ENCODE data around the gene ARRDC3.

ARRDC3 gene

DNA sequence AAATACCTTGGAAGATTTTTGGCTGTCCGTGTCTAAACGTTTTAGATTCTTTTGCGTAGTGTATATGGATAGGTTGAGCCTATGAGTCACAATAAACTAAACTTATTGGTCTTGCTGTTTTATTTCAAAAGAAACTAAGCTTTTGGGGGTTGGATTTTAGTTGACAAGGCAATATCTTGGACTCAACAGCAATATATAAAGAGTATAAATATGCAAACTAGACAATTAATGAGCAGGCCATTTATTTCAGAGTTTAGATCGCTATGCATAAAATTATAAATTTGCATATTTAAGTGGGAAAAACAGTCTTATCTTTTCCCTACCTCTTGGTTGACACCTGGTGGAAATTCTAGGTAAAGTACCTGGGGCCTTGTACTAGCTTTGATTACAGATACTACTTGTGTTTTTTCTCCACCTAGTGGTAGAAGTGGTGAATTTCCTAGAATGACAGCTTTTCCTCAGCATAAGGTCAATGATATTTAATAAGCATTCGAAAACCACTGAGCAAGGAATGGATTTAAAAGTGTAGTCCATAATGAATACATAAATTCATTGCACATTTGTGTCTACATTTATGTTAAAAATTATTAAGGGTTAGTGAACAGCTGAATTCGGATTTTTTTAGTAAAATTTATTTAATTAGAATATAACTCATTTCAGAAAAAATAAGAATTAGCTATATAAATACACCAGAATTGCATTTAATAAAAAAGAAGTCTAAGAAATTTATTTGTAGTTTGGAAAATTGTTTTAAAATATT is 1.7 kb upstream of the ARRDC3 start:
- peak; percentile 93 for DNase-seq

- DNase-seq, result peak; percentile 24
These were observed 811 bp upstream of the ARRDC3 start for GRCh38 chr5:91383956-91384300.

DNA sequence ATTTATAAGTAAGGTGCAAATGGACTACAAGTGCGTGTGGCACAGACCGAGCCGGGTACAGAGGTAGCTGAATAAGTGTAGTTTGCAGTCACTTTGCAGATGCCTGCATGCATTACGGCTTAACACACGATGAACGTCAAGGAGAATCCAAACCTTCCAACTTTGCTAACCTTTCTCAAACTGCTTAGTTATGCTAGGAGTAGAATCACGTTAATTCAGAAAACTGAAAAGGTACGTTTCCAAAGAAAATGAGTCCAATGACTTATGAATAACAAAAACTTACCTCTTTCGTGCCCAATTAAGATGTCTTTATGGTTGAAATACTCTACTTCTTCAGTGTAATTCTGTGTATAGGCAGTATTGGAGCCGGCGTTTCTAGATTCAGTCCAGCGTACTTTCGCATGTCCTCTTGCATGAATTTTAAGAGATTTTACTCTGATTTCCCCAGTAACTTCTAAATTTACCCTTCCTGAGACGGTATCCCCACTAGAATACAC is 539 bp downstream of the ARRDC3 start:
- peak; percentile 46 for DNase-seq

GRCh38 chr5:91381774-91382359 is 1.2 kb downstream of the ARRDC3 start:
- DNase-seq, result peak; percentile 87

DNA sequence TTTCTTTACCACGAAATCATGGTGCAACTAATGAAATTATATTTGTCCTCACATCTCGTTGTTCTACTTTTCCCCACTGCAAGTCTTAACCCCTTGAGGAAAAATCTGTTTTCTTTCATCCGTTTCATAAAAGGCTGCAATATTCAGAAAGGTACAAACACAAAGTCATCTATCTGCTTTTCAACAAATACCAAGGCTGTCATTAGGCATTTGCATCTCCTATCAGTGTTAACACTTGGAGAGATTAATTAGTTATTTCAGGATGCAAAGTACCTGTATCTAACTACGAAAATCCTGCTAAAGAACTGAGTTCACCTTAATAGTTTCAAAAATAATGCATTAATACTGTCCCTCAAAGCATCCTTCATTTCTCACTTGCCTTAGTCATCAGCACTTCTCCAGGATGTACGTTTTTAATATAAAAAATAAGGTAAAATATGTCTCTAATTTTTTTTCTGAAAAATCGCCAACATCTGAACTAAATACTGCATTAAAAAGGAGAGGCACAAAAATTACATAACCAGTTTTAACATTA is 1.8 kb downstream of the ARRDC3 start:
- no peak for DNase-seq

DNA sequence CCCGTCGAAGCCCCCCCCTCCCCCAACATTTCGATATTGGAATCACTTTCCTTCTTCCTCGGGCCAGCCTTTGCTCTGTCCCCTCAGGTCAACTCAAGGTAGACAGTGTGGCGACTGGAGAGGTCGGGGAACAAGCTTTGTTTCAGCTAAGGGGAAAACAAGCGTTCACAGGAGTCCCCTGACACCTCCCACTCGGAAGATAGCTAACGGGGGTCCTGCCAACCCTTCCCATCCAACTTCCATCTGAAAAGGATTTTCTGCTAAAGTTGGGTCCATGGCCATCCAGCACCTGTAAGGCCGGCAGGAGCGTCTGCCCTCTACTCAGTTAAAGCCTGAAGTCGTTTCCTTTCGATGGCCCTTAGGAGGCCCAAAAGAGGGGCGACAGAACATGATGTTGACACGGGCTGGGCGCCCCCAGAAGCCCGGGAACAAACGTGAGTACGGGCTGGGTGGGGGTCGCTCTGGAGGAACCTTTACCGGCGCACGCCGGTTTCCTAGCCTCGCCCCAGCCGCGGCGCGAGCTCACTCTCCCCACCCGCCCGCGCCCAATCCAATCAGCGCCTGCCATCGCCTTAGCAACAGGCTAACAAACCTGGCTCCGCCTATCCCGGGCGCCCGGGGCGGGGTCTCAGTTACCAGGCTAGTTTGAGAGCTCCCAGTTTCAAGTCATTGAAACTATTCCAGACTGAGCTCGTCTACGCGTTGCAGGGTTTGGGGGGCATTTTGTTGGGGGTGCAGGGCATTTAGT is 2.5 kb downstream of the ARRDC3 start:
- peak; percentile 97 for DNase-seq

DNA sequence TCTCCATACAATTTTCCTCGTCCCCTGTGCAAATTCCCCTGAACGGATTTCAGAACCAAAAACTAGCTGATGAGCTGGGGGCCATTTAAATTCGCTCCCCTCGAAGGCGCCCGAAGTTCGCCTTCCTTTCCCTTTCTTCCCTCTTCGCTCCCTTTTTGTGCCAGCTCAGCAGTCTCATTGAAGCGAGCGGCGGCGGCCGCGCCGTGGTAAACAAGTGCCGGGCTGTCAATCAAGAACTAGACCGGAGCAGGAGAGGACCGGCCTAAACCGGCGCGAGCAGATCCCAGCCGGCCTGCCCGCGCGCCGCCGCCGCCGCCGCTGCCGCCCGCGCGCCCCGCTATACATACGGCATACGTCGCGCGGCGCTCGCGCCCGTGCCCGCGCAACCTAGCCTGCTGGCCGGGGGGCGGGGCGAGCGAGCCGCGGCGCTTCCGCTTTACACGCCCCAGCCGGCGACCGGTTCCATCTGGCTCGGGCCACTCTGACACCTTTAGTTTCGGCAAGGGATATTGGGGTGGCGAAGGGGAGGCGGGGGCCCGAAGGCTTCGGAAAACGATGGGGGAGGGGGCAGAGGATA is 3.1 kb downstream of the ARRDC3 start:
- DNase-seq, result peak; percentile 95

DNA sequence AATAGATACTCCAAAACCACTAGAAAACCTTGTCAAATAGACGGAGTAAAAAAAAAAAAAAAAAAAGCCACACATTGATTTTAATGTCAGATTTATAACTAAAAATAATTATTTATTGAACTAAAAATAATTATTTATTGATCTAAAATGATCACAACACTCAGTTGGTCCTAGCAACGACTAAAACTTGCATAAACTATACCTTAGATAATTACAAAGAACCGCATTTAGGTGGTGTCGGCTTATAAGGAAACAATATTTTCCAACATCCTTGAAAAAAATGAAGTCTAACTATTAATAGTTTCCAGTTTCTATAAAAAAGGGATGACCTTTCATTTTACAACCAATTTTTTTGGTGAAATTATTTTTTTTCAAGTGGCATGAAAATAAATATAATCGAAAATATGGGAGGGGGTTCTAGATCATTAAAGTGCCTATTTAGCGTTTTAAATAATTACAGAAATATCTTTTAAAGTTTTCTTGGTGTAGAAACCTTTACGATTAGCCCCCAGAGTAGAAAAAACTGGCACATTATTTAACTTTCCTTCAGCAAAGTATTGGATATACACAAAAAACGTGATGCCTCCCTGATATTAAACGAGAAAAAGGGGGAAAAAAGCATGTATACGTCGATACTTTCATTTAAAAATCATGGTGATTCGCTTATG is 3.7 kb downstream of the ARRDC3 start:
- DNase-seq, result no peak

DNA sequence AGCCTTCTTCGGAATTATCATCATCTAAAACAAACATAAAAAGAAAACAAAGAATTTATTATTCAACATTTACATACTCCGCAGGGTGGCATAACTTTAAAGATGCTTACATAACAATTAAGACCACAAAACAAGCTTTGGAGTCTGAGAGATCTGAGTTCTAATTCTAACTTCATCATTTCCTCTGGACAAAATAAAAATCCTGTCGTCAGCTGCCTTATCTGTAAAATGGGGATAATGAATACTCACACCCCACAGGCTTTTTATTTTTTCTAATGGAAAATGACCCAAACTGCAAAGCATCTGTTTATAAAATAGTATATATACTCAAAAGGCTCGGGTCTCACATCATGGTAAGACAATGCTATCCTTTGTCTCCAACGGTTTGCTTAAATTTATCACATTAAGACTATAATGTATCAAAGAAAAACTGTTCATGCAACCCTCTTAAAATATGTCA is 4.3 kb downstream of the ARRDC3 start:
- no peak for DNase-seq

DNA sequence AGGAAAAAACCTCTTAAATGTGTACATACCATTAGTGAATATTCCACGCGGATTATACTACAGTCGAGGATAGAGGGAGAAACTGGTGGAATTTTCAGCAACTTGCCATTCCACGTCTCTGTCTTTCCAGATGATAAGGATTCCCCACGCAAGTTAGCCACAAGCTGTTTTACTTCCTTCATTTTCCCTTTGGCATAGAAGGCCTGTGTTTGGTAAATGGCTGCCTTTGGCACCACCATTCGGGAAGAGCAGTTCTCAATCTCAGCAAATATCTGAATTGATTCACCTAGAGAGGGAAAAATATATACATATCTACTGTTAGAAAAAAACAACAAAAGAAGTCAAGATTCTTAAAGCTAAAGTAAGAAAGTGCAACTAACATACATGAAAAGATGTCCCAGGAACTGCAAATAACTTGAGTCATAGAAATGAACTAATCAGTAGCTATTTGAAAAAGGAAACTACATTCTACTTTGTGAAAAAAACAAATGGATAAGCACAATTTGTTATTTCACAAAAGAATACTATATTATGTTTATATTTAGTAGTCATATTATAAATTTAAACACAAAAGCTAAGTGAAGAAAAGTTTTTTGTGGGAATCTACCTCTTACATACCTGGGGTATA is 8.1 kb downstream of the ARRDC3 start:
- DNase-seq, result no peak

DNA sequence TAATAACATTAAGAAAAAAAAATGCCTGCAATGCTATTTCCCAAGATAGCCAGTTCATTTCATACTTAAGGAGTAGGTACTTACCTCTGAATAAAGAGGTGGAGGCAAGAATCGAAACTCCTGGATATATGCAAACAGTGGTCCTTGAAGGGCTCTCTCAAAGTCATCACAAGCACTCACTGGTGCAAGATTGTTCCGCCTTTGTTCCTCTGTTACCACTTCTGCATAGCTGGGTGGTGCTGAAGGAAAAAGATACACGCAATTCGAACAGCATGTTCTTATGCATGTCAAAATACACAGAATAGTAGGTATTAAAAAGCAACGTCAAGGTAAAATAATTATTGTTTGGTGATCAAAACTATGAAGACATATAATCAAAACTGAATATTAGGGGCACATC is 9.5 kb downstream of the ARRDC3 start:
- no peak for DNase-seq

DNA sequence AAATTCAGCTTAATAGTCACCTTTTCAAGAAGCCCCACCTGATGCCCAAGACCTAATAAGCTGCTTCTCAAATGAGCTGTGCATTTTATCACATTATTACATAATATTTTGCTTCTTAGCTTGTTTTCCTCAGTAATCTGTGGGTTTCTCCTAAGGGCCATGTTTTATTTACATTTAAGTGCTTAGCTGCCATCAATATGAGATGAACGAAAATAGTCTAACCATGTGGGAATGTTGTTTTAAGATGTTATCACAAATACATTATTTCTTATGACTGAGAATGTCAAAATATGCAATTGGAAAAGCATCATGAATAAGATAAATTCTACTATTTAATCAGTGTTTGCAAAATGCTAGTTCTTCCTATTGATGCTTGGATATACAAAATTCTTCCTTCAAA is 10.1 kb downstream of the ARRDC3 start:
- no peak for DNase-seq

DNA sequence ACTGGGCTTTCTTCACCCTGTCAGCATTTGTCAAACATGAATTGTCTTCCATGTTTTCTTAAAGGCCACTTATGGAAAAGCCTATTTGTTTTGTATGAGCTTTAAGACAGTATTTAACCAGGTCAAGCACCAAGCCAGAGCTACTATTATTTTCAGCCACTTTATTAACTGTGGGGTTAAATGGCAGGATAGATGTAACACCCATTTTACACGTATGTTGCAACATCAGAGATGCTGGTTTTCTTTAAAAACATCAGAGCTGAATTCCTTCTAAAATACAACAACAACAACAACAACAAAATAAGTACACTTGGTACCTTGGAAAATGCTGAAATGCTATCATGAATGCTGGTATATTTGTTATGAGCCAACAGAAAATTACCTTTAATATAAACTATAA is 13.6 kb downstream of the ARRDC3 start:
- no peak for DNase-seq

GRCh38 chr5:91367908-91368648 is 15.0 kb downstream of the ARRDC3 start:
- DNase-seq, result no peak

GRCh38 chr5:91367344-91367743 is 15.8 kb downstream of the ARRDC3 start:
- DNase-seq, result no peak

DNA sequence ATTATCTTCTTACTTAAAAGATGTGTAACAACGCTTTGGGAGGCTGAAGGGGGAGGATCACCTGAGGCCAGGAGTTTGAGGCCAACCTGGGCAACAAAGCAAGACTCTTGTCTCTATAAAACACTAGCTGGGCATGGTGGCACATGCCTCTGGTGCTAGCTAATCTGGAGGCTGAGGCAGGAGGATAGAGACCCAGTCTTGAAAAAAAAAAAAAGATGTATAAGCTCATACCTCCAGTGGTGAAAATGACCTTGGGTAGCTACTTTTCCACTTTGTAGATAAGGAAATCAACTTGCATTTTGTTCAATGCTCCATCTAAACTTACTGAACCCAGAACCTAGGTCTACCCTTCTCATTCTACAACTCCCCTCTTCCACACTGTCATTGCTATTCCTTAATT is 16.6 kb downstream of the ARRDC3 start:
- DNase-seq, result no peak

DNA sequence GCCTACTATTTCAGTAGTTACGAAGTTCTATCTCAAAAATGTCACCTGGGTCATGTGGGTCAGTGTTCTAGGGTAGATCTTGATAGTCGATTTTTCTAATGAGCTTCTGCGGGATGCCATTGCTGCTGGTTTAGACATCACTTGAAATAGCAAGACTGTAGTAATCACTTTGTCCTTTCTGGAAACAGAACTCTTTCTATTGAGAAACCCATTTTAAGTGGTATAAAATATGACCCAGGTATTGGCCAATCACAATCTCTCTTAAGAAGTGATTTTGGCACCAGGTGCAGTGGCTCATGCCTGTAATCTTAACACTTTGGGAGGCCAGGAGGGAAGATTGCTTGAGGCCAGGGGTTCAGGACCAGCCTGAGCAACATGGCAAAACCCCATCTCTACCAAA is 17.6 kb downstream of the ARRDC3 start:
- no peak for DNase-seq

DNA sequence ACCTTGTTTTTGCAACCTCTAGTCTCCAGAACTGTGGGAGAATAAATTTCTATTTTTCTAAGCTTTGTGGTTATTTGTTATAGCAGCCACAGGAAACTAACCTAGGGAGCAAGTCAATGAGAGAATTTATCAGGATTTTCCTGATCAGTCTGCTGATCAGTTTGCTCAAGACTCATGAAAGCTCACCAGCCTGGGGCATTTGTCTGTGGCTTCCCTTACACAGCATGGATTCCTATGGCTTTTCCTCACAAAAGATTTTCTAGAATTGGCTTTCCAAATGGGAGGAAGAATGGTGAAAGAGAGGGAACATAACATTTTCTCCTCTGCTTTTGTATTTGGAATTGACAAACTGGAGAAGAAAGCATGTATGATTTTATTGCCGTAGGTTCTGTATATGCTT is 20.2 kb downstream of the ARRDC3 start:
- no peak for DNase-seq

DNA sequence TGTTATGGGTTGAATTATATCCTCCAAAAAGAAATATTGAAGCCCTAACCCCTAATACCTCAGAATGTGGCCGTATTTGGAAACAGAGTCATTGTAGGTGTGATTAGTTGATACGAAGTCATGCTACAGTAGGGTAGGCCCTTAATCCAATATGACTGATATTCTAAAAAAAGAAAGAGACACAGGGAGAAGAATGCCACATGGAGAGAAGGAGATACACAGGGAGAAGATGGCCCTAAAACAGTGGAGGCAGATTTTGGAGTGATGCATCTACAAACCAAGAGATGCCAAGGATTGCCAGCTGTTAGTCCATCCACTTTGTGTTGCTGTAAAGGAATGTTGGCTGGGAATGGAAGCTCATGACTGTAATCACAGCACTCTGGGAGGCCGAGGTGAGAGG is 21.3 kb downstream of the ARRDC3 start:
- DNase-seq, result no peak

DNA sequence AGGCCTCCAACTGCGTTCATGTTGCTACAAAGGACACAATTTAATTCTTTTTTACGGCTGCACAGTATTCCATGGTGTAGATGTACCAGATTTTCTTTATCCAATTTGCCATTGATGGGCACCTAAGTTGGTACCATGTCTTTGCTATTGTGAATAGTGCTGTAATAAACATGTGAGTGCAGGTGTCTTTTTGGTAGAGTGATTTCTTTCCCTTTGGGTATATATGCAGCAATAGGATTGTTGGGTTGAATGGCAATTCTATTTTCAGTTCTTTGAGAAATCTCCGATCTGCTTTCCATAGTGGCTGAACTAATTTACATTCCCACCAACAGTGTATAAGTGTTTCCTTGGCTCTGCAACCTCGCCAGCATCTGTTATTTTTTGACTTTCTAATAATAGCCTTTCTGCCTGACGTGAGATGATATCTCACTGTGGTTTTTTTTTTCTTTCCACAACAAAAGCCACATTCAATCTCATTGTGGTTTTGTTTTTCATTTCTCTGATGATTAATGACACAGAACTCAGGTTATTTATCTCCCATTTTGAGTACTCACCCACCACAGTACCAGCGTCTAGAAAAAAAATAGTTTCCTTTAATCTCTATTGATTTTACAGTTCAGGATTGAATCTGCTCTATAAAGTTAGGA is 21.9 kb downstream of the ARRDC3 start:
- no peak for DNase-seq

Data from NCI-H345 (cell line).